HG03439 (cell line): Measurements from ENCODE around the gene AGPAT2.

Source experiments
- ATAC-seq: cut with Tn5 transposase; IDR thresholded peaks from one replicate; pipeline ENCODE4 v1.9.1; 2021; ENCODE audit warnings: mild to moderate bottlenecking, moderate library complexity; ENCODE audit not compliant: unreplicated experiment

The AGPAT2 gene

DNA sequence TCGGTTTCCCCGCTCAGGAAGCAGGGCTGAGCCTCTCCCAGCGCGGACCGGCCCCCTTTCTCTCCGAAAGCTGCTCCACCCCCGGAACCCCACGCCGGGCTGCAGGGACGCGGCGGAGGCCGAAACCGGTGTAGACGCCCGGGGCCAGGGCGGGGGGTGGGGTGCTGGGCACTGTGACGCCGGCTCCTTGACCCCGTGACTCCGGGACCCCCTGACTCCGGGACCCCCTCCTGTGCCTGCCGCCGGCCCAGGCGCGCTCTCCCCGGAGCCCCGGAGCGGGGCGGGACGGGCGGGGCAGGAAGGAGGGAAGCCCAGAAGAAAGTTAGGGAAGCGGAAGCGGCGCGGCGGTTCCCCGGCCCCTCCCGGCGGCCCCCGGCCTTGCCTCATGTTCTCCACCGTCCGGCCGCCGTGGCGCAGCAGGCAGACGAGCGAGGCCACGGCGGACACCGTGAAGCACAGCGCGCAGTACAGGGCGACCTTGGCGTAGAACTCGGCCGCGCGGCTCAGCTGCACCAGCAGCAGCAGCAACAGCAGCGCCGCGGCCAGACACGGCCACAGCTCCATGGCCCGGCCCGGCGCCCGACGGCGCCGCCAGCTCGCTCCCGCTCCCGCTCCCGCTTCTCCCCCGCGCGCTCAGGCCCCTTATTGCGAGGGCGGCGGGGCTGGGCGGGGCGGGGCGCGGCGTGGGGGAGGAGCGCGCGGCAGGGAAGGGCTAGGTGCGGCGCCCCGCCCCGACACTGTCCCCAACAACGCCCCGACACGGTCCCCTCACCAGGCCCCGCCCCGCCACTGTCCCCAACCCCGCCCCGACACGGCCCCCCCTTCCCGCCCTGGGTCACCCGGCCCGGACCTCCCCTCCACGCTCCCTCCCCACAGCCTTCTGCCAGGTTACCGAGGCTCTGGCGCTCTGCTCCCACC lies at the start of gene AGPAT2:
TSS of gene AGPAT2 (minus strand) at position 664 of the 918 bp plus-strand sequence. CDS start at position 564, 100 bp downstream.
- peak; percentile 36 for ATAC-seq

GRCh38 chr9:136735812-136736480 lies 48.7 kb upstream of the AGPAT2 start:
- no peak for ATAC-seq

GRCh38 chr9:136734837-136735496 lies 47.7 kb upstream of the AGPAT2 start:
- no peak for ATAC-seq

DNA sequence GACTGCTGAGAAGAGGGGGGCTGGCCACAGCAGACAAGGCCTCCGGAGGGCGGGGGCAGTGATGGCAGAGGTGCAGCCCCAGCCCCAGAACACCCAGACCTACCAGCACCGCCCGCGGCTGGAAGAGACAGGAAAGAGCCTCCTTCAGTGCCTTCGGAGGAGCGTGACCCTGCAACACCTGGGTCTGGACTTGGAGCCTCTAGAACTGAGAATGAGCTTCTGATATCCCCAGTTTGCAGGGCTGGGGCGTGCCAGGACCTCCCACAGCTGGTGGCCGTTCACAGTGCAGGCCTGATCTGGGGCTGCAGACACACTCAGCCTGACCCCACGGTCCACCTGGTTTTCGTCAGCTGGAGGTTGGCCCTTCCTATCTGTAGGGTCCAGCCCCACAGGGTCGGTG lies 46.4 kb upstream of the AGPAT2 start:
- ATAC-seq, result no peak

GRCh38 chr9:136732444-136733178 lies 45.4 kb upstream of the AGPAT2 start:
- ATAC-seq, result no peak

DNA sequence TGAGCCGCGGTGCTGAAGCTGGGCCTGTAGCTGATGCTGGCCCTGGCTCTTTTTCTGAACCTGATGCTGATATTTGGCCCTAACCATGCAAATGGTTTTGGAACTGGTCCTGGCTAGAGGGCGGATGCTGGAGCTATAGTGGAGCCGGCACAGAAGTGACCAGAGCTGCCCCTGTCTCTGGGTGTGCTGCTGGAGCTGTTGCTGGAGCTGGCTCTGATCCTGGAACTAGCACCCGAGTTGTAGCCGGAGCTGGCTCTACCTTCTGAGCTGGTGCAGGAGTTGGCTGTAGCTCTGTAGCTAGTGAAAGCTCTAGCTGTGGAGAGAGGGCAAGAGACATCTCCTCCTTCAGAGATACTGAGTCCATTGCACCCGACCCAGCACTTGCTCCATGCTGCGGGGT lies 42.7 kb upstream of the AGPAT2 start:
- no peak for ATAC-seq

DNA sequence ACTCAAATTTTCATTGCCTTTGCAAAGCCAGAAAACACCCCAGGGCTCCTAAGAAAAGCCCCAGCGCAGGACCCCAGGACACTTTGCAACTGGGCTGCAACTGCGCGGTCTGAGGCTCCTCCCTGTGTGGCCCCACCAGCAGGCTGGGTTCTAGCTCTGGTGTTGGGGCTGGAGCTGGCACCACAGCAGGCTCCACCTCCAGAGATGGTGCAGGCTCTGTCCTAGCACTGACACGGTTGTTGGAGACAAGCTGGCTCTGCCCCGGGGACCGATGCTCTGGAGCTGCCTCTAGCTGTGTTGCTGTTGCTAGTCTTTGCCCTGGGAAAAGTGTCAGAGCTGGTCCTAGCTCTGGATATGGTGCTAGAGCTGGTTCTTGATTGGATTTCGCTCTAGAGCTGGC lies 41.9 kb upstream of the AGPAT2 start:
- no peak for ATAC-seq

DNA sequence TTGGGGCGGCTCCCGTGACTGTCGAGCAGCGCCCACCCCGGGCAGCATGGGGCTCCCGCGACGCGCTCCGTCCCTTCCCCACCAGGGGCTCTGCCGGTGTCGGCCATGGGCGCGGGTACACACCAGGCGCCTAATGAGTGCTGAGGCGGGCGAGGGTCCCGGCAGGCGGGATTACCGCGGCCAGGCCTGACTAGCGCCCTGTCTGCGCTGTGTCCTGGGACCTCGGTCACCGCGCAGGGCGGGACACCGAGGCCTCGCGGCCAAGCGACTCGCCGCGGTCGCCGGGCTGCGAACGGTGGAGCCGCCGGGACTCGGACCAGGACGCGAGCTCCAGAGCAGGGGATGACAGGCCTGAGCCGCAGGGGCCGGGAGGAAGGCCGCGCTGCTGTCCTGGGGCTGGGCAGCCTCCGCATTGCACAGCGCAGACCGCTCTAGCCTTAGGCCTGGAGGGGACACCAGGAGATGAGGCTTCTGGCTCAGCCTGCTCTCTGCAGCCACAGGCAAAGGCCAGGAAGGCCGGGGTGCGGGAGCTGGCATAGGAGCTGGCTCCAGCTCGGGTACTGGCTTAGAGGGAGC lies 41.4 kb upstream of the AGPAT2 start:
- ATAC-seq, result peak; percentile 11

GRCh38 chr9:136728080-136728547 lies 40.9 kb upstream of the AGPAT2 start:
- peak; percentile 64 for ATAC-seq

- no peak for ATAC-seq
These were observed 39.5 kb upstream of the AGPAT2 start for GRCh38 chr9:136726631-136727191.

GRCh38 chr9:136726118-136726517 lies 38.9 kb upstream of the AGPAT2 start:
- ATAC-seq, result no peak

GRCh38 chr9:136725612-136726011 lies 38.4 kb upstream of the AGPAT2 start:
- ATAC-seq, result no peak

DNA sequence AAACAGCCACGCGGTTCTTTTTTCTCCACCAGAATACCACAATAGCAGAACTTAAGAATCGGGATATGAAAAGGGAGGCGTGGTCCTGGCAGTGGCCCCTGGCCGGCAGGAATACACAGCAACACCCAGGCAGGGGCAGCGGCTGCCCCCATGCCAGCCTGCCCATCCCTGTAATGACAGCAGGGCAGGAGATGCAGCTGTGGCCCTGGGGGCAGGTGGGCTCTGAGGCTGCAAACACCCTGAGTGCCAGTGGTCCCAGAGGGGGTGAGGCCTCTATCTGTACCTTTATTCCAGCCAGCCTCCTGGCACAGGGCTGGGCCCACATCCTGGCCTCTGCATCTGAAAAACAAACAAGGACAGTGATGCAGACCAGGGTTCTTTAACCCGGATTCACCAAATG lies 37.5 kb upstream of the AGPAT2 start:
- ATAC-seq, result no peak

DNA sequence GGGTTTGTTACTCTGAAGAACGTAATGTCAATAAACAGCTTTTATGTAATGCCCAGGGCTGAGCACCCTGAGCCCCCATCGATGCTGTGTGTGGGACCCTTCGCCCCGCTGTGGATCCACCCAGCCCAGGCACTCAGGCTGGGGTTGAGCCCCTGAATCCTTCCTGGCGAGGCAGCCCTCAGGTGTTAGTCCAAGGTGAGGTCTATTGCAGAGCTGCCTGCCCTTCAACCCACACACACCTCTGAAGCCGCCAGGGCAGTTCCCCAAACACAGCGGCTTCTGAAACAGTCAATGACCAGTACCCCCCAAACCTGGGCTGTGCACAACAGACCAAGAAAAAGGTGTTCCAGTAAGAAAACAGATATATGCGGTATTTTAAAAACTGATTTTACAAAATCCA lies 36.7 kb upstream of the AGPAT2 start:
- no peak for ATAC-seq

DNA sequence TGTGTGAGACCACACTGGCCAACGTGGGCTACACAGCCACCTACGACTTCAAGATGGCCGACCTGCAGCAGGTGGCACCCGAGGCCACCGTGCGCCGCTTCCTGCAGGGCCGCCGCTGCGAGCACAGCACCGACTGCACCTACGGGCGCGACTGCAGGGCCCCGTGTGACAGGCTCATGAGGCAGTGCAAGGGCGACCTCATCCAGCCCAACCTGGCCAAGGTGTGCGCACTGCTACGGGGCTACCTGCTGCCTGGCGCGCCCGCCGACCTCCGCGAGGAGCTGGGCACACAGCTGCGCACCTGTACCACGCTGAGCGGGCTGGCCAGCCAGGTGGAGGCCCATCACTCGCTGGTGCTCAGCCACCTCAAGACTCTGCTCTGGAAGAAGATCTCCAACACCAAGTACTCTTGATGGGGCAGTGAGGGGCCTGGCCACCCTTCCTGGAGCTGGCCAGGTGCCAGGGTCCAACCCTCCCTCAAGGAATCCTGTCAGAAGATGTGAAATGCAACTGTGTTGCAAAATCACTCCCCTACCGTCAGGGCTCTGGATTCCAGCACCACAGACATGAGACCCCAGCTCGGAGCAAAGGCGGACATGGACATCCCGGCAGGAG lies 36.2 kb upstream of the AGPAT2 start:
- no peak for ATAC-seq

- ATAC-seq, result no peak
These were observed 35.7 kb upstream of the AGPAT2 start for GRCh38 chr9:136722969-136723356.

DNA sequence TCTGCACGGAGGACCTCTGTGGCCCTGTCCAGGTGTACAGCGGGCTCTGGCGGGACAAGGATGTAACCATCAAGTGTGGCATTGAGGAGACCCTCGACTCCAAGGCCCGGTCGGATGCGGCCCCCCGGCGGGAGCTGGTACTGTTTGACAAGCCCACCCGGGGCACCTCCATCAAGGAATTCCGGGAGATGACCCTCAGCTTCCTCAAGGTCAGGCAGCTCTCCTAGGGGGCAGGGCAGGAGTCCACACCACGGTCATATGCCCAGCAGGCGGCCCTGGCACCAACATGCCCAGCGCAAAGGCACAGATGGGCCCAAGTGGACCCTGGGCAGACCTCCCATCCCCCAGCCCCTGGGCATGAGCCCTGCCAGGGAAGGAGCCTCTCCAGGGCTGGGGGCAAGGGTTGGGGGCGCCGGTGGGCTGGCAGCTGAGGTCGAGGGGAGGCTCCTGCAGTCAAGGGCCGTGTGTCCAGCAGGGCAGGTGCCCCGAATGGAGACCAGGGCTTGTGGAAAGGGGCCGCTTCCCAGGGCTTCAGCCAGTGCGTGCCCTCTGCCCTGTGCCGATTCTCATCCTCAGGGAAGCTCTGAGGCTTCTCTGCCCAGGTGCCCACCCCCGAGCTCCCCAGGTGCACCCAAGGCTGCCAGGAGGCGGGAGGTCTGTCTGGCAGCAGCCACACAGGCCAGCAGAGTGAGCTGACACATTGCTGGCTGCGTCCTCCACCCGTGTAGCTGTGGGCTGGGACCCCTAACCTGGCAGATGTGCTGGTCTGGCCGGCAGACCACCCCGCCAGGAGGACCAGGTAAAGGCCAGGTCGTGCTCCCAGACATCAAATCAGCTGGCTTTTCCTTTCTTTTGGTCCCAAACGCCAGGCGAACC lies 35.1 kb upstream of the AGPAT2 start:
- no peak for ATAC-seq

DNA sequence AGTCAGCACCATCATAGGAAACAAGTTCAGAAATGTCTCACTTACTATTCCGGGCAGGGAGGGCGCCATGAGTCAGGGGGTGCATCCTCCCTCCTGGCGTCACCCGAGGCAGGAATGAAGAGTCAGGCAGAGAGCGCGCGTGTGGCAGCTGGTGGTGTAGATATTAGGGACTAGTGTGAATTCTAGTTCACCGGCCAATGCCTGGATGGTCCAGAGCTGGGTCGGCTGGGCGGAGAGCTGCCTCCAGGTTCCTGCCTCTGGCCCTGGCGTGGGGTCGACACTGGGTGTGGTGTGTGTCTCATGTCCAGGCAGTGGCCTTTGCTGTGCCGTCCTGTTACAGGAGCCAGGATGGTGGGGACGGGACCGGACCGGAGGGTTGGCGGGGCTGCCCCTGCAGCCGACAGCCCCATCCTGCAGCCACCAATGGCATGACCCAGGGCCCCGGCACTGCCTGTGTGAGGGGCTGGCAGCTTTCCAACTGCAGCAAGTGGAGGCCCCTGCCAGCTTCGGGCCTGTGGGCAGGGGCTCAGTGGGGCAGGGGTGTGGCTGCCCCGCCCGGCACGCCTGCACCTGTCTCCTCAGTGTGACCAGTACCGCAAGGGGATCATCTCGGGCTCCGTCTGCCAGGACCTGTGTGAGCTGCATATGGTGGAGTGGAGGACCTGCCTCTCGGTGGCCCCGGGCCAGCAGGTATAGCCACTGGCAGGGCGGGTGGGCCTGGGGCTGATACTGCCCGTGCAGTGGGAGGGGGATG lies 34.3 kb upstream of the AGPAT2 start:
- no peak for ATAC-seq
